H1 (cell line): ENCODE data around the gene TIMM23. TPM values are rescaled to one million over a fixed set of nuclear protein-coding genes. Genes with fewer than 3 reads are reported as not detected.

Experiments used
- GABPA ChIP-seq: IDR thresholded peaks from 2 replicates; pipeline ENCODE4 v1.6.1; 2011; ENCODE audit warnings: mild to moderate bottlenecking, low read length, moderate library complexity, borderline replicate concordance; ENCODE audit not compliant: insufficient read depth
- TEAD4 ChIP-seq: IDR thresholded peaks from 2 replicates; pipeline ENCODE4 v1.6.1; 2012; ENCODE audit warnings: low read depth, low read length, inconsistent platforms, mixed read lengths
- polyA plus RNA-seq, 7 experiments: library from polyadenylated mRNA; depleted of rRNA in 3 of 7; stranded (reverse) in 5 of 7; unstranded in 2 of 7; fragments of >200 nt in 5 of 7; fragments of 200-250 nt in 2 of 7; gene quantifications; 1 replicate in 5 of 7; 2 replicates in 1 of 7; 4 replicates in 1 of 7; pipeline versions ENCODE4 v1.2.1 to v1.2.3, GENCODE V29; 2011 to 2013; ENCODE audit warnings: missing spikeins in 2 of 7, mixed read lengths in 2 of 7
- total RNA-seq: library from RNA; stranded (reverse); fragmentation: NEBNext Ultra II Directional; extraction: Animal tissue kit (Norgen Biotek cat#: 25700); gene quantifications from 2 replicates; pipeline ENCODE4 v1.2.1, GENCODE V29; 2021

TIMM23 gene
- total and polyA plus RNA-seq, 2 of the 8 experiments (the other 6 are each of a cell fraction or from before 2014, with no cell fraction given), result 101 to 130 TPM

GRCh38 chr10:46031648-46032532 is 59.6 kb downstream of the TIMM23 start (continued):
- no peak for TF ChIP-seq GABPA
- no peak for TF ChIP-seq TEAD4
